Activated CD8-positive, alpha-beta memory T cell treated with anti-CD3 and anti-CD28 coated beads, Interleukin-2, amount 50 U/mL, for 24 hours (primary cell): ENCODE data around the gene RPL21.
"Not testable (repeated sequence)": the region's sequence is repeated elsewhere in the genome, so short reads cannot be mapped to it uniquely, and the experiment has no call there.

Experiments
- DNase-seq: peaks from one replicate; pipeline ENCODE4 v3.0.0-alpha.2; 2020; ENCODE audit errors: extremely low read depth

The RPL21 gene

DNA sequence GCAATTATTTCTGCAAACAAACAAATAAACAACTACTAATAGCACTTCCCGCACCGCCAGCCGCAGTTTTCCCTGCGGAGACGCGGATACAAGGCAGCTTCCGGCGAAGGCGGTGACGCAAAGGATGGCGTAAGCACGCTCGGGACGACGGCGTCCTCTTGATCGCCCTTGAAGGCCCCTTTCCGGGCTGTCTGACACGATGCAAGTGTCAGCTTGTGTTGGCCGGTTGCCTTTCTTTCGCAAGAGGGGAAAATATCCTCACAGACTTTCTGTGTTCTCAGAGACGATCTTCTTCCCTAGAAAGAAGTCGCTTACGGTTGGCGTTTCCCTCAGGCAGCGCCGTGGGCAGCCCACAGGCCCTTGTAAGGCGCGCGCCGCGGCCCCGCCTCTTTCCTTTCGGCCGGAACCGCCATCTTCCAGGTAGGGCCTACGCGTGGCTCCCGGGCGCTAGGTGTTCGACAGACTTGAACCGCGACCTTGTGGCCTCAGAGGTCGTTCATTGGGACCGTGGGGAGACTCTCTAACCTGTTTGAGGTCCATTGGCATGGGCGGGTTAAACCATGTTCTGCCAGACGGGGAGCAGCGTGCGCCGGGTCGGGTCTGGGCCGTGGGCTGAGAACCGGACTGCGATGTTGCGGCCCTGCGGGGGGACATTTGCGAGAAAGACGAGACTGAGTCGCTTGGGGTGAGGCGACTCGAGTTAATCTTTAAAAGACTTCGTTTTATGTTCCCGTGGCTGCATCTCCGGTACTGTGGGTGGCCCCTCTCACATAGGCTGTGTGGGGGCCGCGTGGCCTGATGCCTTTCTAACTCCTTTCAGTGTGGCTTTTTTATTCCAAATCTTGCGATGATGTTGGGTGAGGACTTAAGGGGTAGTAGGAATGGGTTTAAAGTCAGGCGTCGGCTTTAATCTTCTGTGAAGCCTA lies at the start of gene RPL21:
TSS of gene RPL21 (plus strand) at position 393 of the 926 bp plus-strand sequence. CDS start 2,219 bp downstream, outside the sequence.
- DNase-seq = peak; percentile 76

GRCh38 chr13:27201661-27202060 lies 49.7 kb upstream of the RPL21 start:
- no peak for DNase-seq

DNA sequence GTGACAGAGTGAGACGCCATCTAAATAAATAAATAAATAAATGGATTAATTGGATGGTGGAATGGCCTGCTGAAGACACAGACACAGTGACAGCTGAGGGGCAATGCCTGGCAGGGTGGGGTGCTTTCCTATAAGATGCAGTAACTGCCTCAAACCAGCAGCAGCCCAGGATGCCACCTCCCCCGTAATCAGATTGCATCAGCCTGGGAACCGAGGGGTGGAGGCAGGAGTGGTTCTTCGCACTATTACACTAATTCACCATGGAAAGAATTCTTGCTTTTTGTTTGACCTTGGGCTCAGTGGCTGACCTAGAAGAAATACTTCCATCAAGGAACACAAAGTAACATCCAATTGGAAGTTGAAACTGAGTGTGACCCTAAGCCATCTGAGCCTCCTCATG lies 48.2 kb upstream of the RPL21 start:
- DNase-seq = no peak

DNA sequence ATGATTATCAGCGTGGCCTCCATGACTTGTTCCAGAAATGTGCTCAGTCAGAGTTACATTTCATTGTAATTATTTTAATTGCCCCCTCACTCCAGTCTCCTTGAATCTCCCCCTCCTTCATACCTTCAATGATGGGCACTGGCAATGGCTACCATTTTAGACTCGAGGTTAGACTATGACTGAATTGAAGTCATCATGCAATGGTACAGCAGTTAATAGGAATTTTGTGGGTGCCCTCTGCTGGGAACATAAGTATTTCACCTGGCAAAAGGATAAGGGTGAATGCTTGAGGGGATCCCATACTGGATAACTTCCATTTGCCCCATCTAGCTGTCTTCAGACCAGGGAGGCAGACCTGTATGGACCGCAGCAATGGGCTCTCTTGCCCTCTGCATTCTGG lies 47.5 kb upstream of the RPL21 start:
- no peak for DNase-seq

- DNase-seq = no peak
These were observed 42.8 kb upstream of the RPL21 start for GRCh38 chr13:27208514-27208913.

- no peak for DNase-seq
These were observed 40.1 kb upstream of the RPL21 start for GRCh38 chr13:27211271-27211670.

- DNase-seq = no peak
These were observed 39.5 kb upstream of the RPL21 start for GRCh38 chr13:27211771-27212364.

DNA sequence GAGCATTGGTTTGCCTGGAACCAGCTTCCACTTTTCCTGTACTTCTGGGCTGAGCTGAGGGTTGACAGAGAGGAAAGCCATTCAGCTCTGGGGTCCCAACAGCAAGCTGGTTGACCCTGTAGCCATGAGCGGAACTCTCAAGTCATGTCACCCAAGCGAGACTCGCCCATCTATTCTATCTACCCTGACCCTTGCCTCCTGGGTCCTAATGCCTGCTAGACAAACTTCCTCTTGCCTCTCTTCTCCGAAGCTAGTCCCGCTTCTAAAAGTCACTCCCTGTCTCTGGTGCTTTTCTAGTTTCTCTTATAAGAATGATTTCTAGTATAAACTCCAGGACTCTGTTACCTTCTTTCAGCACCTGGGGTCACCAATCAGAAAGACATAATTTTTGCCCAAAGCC lies 38.0 kb upstream of the RPL21 start:
- DNase-seq = not testable (repeated sequence)

GRCh38 chr13:27217791-27218190 lies 33.6 kb upstream of the RPL21 start:
- not testable (repeated sequence) for DNase-seq

GRCh38 chr13:27218861-27219260 lies 32.5 kb upstream of the RPL21 start:
- DNase-seq = not testable (repeated sequence)

DNA sequence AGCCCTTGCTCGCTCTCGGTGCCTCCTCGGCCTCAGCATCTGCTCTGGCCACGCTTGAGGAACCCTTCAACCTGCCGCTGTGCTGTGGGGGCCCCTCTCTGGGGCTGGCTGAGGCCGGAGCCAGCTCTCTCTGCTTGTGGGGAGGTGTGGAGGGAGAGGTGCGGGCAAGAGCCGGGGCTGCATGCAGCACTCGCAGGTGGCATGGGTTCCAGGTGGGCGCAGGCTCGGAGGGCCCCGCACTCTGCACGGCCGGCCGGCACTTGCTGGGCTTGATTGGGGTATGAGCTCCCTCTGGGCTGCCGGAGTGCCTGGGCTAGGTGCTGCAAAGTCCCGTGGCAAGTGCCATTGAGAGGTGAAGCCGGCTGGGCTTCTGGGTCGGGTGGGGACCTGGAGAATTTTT lies 31.7 kb upstream of the RPL21 start:
- DNase-seq = no peak

DNA sequence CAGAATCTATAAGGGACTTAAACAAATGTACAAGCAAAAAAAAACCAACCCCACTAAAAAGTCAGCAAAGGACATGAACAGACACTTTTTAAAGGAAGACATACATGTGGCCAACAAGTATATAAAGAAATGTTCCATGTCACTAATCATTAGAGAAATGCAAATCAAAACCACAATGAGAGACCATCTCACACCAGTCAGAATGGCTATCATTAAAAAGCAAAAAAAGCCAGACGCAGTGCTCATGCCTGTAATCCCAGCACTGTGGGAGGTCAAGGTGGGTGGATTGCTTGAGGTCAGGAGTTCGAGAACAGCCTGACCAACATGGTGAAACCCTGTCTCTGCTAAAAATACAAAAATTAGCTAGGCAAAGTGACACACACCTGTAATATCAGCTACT lies 29.3 kb upstream of the RPL21 start:
- DNase-seq = not testable (repeated sequence)

DNA sequence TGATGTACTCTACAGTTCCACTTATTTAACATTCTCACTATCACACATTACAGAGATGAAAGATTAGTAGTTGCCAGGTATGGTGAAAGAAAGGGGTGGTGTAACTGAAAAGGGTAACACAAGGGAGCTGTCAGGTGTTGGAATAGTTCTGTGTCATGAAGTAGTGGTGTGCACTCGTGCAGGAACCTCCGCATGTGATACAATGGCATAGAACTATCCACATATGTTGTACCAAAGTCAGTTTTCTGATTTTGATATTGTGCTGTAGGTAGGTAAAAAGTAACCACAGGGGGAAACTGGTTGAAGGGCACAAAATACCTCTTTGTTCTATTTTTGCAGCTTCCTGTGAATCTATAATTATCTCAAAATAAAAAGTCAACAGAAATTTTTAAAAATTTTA lies 24.4 kb upstream of the RPL21 start:
- no peak for DNase-seq

GRCh38 chr13:27228131-27228530 lies 23.2 kb upstream of the RPL21 start:
- DNase-seq = no peak

DNA sequence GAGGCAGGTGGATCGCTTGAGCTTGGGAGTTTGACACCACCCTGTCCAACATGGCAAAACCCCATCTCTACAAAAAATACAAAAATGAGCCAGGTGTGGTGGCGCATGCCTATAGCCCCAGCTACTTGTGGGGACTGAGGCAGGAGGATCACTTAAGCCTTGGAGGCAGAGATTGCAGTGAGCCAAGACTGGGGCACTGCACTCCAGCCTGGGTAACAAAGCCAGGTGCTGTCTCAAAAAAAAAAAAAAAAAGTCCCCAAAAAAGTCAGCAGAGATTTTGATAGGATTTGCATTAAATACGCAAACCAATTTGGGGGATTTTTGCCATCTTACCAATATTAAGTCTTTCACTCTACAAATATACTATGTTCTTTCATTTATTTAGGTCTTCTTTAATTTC lies 21.7 kb upstream of the RPL21 start:
- DNase-seq = no peak

- no peak for DNase-seq
These were observed 17.4 kb upstream of the RPL21 start for GRCh38 chr13:27233964-27234363.

DNA sequence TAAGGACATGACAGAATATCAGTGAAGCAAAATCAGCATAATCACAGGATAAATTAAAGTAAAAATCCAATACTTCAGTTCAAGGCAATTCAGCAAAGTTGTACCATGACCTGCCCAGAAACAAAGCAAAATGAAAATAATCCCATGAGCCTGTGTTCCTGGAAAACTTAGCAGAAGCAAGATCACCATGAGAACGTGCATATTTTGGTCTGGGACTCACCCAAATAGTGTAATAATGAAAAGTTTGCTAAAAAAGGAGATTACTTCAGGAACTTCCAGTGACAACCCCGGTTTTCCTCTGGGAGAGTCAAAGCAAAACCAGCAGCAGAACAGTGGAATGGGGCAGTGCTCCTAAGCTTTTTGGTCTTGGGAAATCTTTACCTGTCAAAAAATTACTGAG lies 14.9 kb upstream of the RPL21 start:
- no peak for DNase-seq

DNA sequence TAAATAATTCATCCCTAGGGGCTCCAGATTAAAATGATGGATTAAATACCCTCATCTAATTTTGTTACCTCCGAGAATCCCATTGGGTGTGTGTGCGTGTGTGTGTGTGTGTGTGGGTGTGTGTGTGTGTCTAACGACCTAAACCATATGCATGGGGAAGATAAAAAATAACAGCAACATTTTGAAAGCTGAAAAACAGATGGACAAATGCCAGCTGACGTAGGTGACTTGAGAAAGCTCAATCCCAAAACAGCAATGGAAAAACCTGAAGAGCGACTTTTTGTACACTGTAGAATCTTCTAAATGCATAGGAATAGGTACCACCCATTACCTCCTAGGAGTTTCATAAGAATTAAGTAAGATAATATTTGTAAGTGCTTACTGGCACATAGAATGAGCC lies 8.7 kb upstream of the RPL21 start:
- DNase-seq = no peak

GRCh38 chr13:27245610-27246009 lies 5.7 kb upstream of the RPL21 start:
- DNase-seq = no peak

DNA sequence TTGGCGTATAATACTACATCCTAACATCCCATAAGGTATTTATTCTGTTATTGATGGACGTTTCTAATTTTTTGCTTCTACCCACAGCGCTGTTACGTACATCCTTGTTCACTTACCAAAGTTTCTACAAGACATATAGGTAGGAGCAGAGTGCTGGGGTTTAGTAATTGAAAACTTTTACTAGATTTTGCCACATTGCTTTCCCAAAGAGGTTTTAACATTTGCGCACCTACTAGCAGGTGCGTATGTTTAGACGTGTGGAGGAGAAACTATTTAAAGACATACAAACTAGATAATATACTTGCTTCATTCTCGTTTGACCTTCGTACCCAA lies 559 bp upstream of the RPL21 start:
- DNase-seq = no peak

- no peak for DNase-seq
These were observed 1.1 kb downstream of the RPL21 start for GRCh38 chr13:27252467-27252866.

GRCh38 chr13:27257233-27257568 lies 5.8 kb downstream of the RPL21 start:
- DNase-seq = no peak

DNA sequence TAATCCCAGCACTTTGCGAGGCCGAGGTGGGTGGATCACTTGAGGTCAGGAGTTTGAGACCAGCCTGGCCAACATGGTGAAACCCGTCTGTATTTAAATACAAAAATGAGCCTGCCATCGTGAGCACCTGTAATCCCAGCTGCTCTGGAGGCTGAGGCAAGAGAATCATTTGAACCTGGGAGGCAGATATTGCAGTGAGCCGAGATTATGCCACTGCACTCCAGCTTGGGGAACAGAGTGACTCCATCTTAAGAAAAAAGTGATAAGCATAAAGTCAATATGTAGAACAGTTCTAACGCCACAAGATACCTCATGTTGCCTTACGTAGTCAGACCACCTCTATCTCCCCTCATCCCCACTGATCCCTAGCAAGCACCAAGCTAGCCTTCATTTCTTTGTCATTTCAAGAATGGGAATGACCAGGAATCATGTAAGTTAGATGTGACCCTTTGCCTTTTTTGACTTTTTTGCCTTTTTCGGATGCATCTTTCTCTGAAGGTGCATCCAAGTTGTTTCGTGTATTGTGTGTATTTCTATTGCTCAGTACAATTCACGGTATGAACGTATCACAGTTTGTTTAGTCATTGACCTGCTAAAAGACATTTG lies 6.4 kb downstream of the RPL21 start:
- no peak for DNase-seq
